Stomach (tissue), 9 donors: ENCODE results near the gene AGTRAP. TPM values are rescaled to one million over a fixed set of nuclear protein-coding genes. Genes with fewer than 3 reads are reported as not detected.

Experiments
- DNase-seq, 2 donors: peaks; one replicate each; pipeline versions ENCODE4 v3.0.0 to v3.0.0-alpha.2; 2013 to 2019
- H3K27ac ChIP-seq, 5 donors: fragments of 200-600 bp in 4 of 5; sonication (generic) in 4 of 5; one replicate each; pipeline ENCODE4 v1.5.1; 2013 to 2019; ENCODE audit warnings: mild to moderate bottlenecking in 1 of 5, moderate library complexity in 1 of 5
- H3K27me3 ChIP-seq, 3 donors: fragments of 200-600 bp; sonication (generic); one replicate each; pipeline ENCODE4 v1.5.1; 2017 to 2019; ENCODE audit warnings: mixed run types in 1 of 3
- H3K36me3 ChIP-seq, 4 donors: fragments of 200-600 bp; sonication (generic); 1 replicate in 3 of 4; 2 replicates in 1 of 4; pipeline ENCODE4 v1.5.1; 2016 to 2019
- H3K4me1 ChIP-seq, 4 donors: fragments of 200-600 bp; sonication (generic); one replicate each; pipeline ENCODE4 v1.5.1; 2016 to 2019
- H3K4me3 ChIP-seq, 4 donors: fragments of 200-600 bp; sonication (generic) in 3 of 4; one replicate each; pipeline ENCODE4 v1.5.1; 2016 to 2019; ENCODE audit warnings: mild to moderate bottlenecking in 1 of 4
- H3K9me3 ChIP-seq, 4 donors: fragments of 200-600 bp; sonication (generic); one replicate each; pipeline ENCODE4 v1.5.1; 2016 to 2019
- EP300 ChIP-seq: sonication (generic); formaldehyde crosslinking; IDR thresholded peaks from one replicate; pipeline ENCODE4 v1.6.1; 2017; ENCODE audit warnings: antibody characterized with exemption
- POLR2A ChIP-seq, 4 donors: fragments of 450-650 bp; IDR thresholded peaks; one replicate each; pipeline ENCODE4 v1.6.1; 2016; ENCODE audit warnings: antibody characterized with exemption in 4 of 4, control low read depth in 2 of 4, mild to moderate bottlenecking in 1 of 4, moderate library complexity in 1 of 4
- POLR2AphosphoS5 ChIP-seq, 3 donors: sonication (generic); formaldehyde crosslinking; IDR thresholded peaks; one replicate each; pipeline ENCODE4 v1.6.1; 2016; ENCODE audit warnings: antibody characterized with exemption in 3 of 3
- WGBS, 5 donors: extraction: QIAGEN DNeasy Blood & Tissue Kit in 3 of 5; methylation state at CpG; one replicate each; pipeline versions ENCODE4 v1.1.5 to v1.1.7; 2013 to 2018; 5-methylcytosine and 5-hydroxymethylcytosine counted together
- intact Hi-C: fragments of 100-400 bp; cut with DNase I; formaldehyde crosslinking; loops from one replicate; pipeline ENCODE4 v1.15.1; 2023; ENCODE audit warnings: low total_unique reads
- polyA plus RNA-seq, 3 donors: library from polyadenylated mRNA; stranded (reverse); fragments of 200-250 nt; gene quantifications; one replicate each; pipeline ENCODE4 v1.2.3, GENCODE V29; 2013
- total RNA-seq, 5 donors: library from RNA; depleted of rRNA; stranded (reverse); fragments of >200 nt; gene quantifications; one replicate each; pipeline versions ENCODE4 v1.1.0 to v1.2.3, GENCODE V29; 2014 to 2016
- TF ChIP-seq, protein P1 (sequence below), 7 experiments: fragments of 450-650 bp in 4 of 7; fragments of 200-600 bp in 3 of 7; sonication (generic) in 3 of 7; IDR thresholded peaks; one replicate each; pipeline ENCODE4 v1.5.1; 2016 to 2019; ENCODE audit warnings: antibody characterized with exemption in 7 of 7, control low read depth in 2 of 7, mild to moderate bottlenecking in 1 of 7
- donor health status: healthy with polysubstance abuse.
- donor health status: Bipolar disorder and iron deficiency.
- donor health status: healthy.

AGTRAP gene
- total and polyA plus RNA-seq, 8 donors = 4.1 to 76.3 (median 30.2) TPM

DNA sequence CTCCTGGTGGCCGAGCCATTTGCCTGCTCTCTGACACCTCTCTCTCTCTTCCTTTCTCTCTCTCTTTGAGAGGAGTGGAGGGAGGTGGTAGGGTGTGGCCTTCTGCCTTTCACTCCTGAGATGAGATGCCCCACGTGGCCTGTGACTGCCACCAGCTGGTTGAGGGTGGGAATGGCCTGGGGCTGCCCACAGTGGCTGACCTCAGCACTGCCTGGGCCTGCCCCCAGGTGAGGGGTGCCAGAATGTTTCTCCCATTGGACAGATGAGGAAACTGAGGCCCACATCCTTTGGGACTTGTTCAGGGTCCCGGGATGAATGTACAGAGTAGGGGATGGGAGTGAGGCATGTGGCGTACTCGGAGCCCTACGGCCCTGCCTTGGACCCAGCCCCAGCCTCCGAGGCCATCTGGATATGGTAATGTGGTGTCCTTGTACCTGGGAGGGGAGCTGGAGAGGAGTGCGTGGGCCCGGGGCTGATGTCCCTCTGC is 13.3 kb downstream of the AGTRAP start:
- H3K27ac ChIP-seq = no peak overlapping the region

DNA sequence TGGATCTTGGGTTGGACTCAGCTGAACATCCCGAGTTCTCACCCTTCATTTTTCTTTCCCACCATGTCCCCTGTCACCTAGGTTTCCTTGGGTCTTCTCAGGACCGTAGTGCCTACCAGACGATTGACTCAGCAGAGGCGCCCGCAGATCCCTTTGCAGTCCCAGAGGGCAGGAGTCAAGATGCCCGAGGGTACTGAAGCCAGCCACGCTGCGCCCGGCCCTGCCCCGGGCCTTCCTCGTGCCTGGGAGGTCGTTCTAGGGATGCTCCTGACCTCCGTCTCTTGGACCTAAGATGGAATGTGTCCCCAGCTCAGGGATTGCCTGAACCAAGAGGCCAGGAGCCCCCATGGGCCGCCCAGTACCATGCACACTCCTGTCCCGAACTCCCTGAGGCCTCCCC is 14.1 kb downstream of the AGTRAP start:
- 83 to 96% (median 95%) methylated on average over 15 of the region's 15 CpGs for WGBS, 5 donors
- Histone ChIP-seq H3K27ac (no peak overlapping the region), H3K4me1 (peaks cover 11 to 38% (median 25%) of the 10 kb centered on the region in 4 donors), H3K27me3 (no peaks in the 10 kb centered on the region), H3K4me3 (no peak overlapping the region), H3K9me3 (no peaks in the 10 kb centered on the region), H3K36me3 (peaks cover 23 to 65% (median 60%) of the 10 kb centered on the region in 4 donors)
- intact Hi-C loops = no loop called here
- no peak for DNase-seq
- no peak for TF ChIP-seq POLR2A (IDR thresholded peaks at IDR 0.05)

More for the DNA sequence above, 13.3 kb downstream of the AGTRAP start:
- WGBS, 5 donors = 72 to 81% (median 77%) methylated on average over 9 of the region's 9 CpGs
- peak; percentile 55 to 58 for DNase-seq
- Histone ChIP-seq H3K9me3 (no peaks in the 10 kb centered on the region), H3K4me3 (no peak overlapping the region), H3K36me3 (peaks cover 23 to 70% (median 61%) of the 10 kb centered on the region in 4 donors), H3K4me1 (peaks cover 11 to 39% (median 25%) of the 10 kb centered on the region in 4 donors), H3K27me3 (no peaks in the 10 kb centered on the region)
- intact Hi-C loops = no loop called here
- TF ChIP-seq, protein P1, sequence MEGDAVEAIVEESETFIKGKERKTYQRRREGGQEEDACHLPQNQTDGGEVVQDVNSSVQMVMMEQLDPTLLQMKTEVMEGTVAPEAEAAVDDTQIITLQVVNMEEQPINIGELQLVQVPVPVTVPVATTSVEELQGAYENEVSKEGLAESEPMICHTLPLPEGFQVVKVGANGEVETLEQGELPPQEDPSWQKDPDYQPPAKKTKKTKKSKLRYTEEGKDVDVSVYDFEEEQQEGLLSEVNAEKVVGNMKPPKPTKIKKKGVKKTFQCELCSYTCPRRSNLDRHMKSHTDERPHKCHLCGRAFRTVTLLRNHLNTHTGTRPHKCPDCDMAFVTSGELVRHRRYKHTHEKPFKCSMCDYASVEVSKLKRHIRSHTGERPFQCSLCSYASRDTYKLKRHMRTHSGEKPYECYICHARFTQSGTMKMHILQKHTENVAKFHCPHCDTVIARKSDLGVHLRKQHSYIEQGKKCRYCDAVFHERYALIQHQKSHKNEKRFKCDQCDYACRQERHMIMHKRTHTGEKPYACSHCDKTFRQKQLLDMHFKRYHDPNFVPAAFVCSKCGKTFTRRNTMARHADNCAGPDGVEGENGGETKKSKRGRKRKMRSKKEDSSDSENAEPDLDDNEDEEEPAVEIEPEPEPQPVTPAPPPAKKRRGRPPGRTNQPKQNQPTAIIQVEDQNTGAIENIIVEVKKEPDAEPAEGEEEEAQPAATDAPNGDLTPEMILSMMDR (IDR thresholded peaks at IDR 0.05) = peak in 3 of 7 experiments; percentile 58 to 61 (median 59)
- TF ChIP-seq EP300 = no peak

DNA sequence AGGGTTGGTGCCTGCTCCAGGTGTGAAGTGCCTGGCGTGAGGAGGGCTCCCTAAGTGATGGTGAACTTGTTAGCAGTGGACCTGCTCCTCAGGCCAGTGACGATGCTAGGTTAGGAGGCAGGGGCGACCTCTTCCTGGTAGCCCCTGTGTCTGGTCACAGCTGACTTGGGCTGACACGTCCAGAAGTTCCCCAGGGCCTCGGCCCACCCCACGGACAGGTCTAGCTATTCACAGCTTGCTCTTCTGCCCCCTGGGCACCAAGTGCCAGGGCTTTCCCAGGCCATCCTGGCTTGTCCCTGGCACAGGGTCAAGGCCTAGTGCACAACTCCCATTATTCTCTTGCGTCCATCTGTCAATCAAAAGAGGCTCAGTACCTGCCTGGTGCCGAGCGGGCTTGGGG is 15.2 kb downstream of the AGTRAP start:
- no peak for DNase-seq

DNA sequence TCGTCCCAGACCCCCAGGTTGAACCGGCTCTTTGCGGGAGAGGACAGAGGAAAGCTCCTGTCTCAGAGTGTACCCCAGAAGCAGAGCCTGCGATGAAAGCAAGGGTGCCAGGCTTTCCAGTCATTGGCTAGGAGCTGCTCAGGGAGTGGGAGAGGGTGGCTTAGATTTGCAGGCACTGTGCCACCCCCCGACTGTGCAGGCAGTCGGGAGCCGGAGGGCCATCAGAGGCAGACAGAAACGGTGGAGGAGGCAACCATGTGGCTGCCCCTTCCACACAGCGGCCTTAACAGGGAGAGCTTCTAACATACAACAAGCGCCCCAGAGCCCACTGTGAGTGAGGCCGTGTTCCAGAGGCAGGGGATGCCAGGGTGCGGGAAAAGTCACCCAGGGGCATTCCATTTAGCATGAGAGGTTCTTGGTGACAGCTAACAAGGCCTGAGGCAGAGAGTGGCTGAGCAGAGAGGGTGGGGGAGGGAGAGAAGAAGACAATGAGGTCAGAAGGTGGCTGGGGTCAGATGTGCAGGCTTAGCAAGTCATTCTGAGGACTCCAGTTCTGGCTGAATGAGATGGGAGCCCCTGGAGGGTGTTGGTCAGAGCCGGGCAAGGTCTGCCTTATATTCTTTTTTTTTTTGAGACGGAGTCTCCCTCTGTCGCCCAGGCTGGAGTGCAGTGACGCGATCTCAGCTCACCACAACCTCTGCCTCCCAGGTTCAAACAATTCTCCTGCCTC is 16.6 kb downstream of the AGTRAP start:
- 53 to 59% (median 55%) methylated on average over 16 to 17 of the region's 17 CpGs for WGBS, 5 donors
- TF ChIP-seq POLR2A (IDR thresholded peaks at IDR 0.05) (no peak), POLR2AphosphoS5 (IDR thresholded peaks at IDR 0.05) (no peak), EP300 (no peak)
- TF ChIP-seq, protein P1 (IDR thresholded peaks at IDR 0.05) = no peak
- intact Hi-C loops = no loop called here

More for the DNA sequence above, 15.2 kb downstream of the AGTRAP start:
- H3K27ac ChIP-seq = no peak overlapping the region
- H3K36me3 ChIP-seq = peaks cover 20 to 55% (median 54%) of the 10 kb centered on the region in 4 donors
- intact Hi-C loops = no loop called here
- H3K4me3 ChIP-seq = no peak overlapping the region
- TF ChIP-seq, protein P1 (IDR thresholded peaks at IDR 0.05) = no peak
- TF ChIP-seq POLR2A (IDR thresholded peaks at IDR 0.05) (no peak), EP300 (no peak), POLR2AphosphoS5 (IDR thresholded peaks at IDR 0.05) (no peak)
- H3K27me3 ChIP-seq = no peaks in the 10 kb centered on the region
- H3K4me1 ChIP-seq = peaks cover 11 to 27% (median 16%) of the 10 kb centered on the region in 4 donors
- H3K9me3 ChIP-seq = no peaks in the 10 kb centered on the region
- 88 to 93% (median 91%) methylated on average over 6 to 9 of the region's 9 CpGs for WGBS, 5 donors

More for the DNA sequence above, 16.6 kb downstream of the AGTRAP start:
- no peak for DNase-seq
- H3K4me3 ChIP-seq = no peak overlapping the region
- no peaks in the 10 kb centered on the region for H3K9me3 ChIP-seq
- peaks cover 19 to 41% (median 40%) of the 10 kb centered on the region in 4 donors for H3K36me3 ChIP-seq
- H3K27me3 ChIP-seq = no peaks in the 10 kb centered on the region
- H3K4me1 ChIP-seq = peaks cover 0 to 14% (median 2%) of the 10 kb centered on the region in 4 donors
- no peak overlapping the region for H3K27ac ChIP-seq
